Activated T-cell treated with anti-CD3 and anti-CD28 coated beads for 24 hours (primary cell): ENCODE measurements around the gene GNA12.
"Not testable (repeated sequence)": the region's sequence is repeated elsewhere in the genome, so short reads cannot be mapped to it uniquely, and the experiment has no call there.

Source experiments
- DNase-seq: peaks from one replicate; pipeline ENCODE4 v3.0.0-alpha.2; 2020; ENCODE audit warnings: low read depth

The GNA12 gene

DNA sequence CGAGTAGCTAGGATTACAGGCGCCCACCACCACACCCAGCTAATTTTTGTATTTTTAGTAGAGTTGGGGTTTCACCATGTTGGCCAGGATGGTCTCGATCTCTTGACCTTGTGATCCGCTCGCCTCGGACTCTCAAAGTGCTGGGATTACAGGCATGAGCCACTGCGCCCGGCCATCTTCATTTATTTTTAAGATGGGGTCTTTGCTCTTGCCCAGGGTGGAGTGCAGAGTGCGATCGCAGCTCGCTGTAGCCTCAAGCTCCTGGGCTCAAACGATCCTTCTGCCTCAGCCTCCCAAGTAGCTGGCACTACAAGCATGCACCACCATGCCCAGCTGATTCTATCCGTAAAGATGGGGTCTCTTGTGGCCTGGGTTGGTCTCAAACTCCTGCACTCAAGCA is 116.9 kb downstream of the GNA12 start:
- not testable (repeated sequence) for DNase-seq

DNA sequence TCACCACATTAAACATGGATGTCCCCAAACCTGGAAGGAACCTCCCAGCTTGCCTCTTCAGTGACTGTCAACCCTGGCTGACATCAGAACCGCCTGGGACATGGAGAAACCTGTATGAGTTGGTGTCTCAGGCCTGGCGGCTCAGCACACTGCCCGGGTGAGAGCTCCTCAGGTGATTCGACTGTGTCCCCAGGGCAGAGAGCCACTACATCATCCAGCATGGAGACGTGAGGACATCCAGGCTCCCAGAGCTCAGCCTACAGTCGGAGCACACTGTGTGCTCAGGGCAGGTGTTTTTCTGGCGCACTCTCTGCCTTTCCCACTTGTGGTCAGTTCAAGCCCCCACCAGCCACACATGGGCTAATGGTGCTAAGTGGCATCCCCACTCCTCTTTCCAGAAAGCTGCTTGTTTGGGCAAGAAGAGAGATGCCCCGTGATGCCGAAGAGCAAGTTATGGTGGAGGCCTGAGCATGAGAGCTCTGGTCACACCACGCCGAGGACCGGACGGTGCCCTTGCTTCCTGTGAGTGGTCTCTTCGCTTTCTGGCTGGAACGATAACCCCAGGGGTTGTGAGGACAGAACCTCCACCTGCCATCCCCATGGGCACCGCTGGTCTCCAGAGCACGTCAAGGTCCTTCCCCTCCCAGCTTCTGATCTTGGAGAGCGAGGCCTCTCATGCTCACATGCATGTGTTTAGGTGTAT is 117.6 kb downstream of the GNA12 start:
- no peak for DNase-seq

DNA sequence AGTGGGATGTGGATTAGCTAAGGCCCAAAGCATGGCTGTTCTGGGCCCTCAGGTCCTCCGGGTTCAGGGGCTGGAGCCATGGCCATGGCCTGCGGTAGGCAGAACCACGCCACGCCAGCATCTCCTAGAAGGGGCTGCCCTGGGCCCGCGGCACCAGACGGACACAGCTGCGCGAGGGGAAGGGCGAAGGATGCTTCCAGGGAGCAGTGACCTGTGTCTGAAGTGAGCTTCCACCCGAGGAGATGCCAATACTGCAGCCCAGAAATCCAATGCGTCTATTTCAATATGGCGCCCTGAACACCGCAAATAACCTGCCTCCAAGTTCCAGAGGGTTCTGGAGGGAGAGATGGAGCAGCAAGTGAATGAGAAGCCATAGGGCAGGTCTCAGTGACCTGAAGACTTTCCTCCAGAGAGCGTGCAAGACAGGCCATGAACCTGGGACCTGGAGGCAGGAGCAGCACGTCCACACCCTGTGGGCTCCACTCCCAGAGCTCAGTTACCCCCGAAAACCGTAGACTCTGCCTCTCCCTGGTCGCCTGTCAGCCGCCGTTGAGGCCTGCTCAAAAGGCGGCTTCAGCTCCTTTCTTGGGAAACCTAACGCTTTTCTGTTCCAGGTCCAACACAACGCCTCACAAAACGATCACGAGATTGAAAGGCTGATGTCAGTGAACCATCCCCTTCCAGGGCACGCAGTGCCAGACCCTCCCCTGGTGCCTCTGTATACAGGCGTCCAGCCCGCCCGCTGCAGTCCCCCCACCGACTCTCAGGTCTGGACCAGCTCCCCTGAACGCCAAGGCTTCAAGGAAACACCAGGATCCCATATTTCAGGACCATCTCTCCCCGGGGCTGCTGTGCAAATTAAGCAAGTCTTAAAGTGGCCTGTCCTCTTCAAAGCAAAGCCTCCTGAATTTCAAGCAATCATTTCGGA is 118.7 kb downstream of the GNA12 start:
- no peak for DNase-seq

DNA sequence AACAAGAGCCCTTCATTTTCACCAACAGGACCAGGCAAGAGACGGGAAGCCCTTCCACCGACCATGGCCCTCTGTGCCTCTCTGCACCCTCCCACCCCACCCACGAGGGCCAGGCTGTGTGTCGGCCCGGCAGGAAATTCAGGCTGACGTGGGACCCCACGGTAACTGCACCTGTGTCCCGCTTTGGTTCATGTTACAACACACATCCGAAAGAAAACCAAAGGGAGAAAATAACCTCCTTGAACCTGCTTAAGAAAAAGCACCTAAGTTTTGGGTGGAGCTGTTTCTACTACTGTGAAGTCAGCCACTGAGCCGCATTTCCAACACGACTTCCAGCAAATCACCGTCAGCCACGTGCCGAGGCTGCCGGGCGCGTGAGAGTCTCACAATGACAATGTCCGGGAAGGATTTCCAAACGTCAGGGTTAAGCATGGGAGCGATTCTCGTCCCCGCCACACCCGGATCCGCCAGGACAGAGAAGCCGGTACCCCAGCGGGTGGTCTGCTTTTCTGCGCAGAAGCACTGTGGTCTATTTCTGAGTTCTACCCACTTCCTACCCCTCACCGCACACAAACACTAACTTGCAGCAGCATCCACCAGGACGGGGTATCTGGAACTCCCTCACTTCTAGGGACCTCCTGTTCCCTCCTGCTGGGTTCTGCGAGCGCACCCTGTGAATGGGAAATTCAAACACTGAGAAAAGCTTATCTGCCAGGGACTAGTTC is 119.5 kb downstream of the GNA12 start:
- DNase-seq = no peak

DNA sequence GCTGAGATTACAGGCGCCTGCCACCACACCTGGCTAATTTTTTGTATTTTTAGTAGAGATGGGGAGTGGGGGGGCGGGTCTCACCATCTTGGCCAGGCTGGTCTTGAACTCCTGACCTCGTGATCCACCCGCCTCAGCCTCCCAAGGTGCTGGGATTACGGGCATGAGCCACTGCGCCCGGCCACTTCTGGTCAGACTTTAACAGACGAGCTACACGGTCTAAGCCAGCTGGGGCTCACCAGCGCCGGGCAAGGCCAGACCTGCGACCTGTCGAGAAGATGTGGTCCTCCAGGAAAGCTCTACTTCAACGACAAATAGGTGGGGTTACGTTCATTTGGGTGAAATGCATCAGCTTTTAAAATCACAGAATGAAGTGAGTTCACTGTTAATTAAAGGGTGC is 120.1 kb downstream of the GNA12 start:
- DNase-seq = not testable (repeated sequence)

DNA sequence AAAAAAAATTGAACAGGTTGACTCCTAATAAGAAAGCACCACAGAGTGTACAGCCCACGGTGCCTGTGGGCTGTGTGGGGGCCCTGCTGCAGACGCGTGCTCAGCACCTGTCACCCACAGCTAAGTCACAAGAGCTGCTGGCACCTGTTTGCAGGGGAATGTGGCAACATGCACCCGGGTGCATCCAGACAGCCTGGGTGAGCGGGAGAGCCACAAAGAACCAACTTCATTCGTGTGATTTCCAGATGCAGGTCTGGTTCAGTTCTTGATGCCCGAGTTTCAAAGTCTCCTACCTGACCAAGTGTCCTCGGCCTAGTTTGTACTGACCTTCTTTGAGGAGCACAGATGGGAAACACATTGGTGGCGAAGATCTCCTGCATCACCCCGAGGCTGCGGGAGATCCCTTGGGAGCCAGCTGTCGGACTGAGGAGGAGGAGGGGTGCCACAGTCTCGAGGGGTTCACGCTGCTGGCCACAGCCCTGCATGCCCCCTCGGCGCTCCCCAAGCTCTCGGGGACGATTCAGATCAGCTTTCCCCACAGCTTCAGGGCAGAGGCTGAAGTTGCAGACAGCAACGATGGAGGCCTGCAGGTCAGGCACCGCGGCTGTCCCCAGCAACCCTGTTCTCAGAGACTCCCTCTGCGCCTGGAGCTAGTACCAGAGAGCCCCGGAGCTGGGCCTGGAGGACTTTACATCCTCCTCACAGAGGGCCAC is 120.8 kb downstream of the GNA12 start:
- no peak for DNase-seq

DNA sequence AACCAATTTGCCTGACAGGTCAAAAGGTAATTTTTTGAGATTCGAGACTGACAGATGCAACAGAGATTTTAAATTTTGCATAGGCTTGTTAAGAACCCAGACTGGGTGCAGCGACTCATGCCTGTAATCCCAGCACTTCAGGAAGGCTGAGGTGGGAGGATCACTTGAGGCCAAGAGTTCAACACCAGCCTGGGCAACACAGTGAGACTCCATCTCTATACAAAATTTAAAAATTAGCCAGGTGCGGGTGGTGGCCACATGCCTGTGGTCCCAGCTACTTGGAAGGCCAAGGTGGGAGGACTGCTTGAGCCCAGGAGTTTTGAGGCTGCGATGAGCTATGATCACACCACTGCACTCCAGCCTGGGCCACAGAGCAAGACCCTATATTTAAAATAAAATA is 121.5 kb downstream of the GNA12 start:
- DNase-seq = no peak

DNA sequence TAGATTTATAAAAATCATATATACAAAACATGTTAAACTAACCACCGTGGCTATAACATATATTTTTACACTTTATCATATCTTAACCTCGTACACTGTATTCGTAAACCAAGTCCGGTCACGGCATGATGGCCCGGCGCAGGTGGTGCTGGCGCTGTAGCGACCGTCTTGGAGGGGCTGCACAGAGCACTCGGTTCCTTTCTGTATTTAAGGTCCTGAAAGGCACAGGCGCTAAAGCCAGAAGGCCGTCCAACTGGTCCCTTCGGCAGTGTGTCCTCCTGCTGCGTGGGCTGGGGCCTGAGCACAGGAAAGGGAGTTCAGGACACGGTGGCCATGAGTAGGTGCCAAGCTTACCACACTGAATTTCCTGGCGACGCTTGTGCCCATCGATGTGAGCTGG is 122.3 kb downstream of the GNA12 start:
- no peak for DNase-seq

DNA sequence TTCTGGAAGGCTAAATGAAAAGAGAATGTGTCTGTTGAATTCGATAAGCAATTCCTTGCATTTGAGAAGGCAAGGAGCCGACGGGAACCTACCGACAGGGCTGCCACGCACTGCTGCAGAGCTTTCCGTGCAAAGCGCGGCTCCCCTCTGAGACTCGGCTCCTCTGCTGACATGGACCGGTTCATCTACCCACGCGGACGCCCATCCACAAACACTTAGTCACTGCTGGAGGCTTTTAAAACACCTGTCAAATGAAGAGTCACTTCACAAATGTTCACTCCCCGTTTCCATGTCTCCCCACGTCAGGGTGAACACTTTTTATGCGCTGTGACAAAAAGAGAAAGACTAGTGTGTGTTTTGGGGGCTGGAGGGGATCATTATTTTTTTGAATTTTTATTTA is 124.1 kb downstream of the GNA12 start:
- no peak for DNase-seq

DNA sequence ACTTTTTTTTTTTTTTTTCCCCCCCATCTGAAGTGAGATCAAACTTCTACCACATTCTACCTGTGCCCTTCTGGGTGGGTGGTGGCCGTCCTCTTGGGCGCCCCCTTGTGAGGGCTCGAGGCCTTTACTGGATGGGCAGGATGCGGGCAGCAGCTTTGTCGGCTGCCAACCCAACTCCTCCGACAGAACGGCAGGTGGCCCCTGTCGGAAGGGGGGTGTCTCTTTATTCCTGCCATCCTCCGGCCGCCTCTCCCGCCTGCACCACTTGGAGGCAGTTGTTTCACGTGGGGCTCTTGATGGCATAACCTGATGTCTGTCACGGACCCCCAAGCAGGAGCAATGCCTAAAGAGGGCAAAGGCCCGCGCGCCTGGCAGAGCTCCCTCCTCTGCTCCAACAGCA is 125.1 kb downstream of the GNA12 start:
- peak; percentile 46 for DNase-seq

DNA sequence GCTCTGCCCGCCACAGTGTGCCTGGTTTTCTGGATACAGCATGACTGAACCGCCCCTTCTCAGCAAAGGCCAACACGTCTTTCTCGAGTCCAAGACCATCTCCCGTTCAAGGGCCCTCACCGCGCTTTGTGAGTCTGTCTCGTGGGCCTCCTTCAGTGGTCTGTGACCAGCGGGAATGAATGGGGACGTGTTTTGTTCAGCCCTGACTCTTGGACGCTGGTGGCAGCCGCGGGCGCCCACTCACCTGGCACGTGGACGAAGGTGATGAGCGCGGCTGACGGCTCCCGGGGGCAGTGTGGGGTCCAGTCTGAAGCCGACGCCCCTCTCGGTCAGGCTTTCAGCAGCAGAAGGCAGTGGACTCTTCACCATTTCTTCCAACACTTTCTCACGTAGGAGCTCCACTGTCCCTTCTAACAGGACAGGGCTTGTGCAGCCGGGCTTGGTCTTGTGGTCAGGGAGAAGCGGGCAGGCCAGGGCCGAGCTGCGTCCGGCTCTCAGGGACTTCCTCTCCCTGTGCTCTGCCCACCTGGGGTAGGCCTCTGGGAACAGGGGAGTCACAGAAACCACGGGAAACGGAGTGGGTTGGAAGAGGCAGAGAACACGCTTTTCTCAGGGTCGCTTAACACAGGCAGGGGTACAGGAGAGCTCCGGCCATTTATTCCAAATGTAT is 125.7 kb downstream of the GNA12 start:
- DNase-seq = no peak

DNA sequence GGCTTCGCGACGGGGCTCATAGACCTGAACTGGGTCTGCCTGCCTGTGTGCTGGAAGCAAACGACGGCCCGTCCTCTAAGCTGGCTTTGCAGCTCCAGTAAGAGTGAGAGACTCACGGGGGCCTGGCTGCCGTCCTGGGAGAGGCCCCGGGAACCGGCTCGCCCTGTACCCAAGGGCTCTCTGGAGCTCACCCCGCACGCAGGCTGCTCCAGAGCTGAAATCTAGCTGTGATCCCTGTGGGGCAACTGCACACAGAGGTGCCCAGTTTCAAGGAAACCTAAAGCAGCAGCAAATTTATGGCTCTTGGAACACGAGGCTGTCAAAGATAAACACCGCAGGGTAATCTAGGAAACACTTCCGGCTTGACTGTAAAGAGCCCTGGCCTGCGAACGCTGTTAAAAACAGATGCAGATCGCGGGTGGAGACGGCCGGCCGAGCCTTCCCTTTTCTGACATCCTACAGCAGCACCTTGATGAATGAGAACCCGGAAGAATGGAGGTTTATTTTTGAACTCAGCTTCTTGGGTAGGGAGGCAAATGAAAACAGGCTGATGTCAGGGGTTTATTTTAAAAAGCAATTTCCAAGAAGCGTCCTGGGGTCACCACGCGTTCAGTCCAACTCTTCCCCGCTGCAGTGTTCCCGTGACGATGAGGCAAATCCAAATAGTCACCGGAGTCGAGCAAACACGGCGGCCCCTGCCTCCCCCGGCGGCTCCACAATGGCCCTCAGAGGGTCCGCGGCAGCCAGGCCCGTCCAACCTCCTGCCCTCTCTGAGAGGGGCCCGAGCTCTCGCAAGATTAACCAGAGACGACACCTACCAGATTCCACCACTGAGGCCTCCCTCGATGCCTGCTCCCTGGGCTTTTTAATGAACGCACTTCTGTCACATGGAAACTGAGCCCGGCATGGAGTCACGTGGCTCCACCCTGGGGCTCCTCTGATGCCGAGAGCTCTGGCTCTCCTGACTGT is 126.5 kb downstream of the GNA12 start:
- no peak for DNase-seq

DNA sequence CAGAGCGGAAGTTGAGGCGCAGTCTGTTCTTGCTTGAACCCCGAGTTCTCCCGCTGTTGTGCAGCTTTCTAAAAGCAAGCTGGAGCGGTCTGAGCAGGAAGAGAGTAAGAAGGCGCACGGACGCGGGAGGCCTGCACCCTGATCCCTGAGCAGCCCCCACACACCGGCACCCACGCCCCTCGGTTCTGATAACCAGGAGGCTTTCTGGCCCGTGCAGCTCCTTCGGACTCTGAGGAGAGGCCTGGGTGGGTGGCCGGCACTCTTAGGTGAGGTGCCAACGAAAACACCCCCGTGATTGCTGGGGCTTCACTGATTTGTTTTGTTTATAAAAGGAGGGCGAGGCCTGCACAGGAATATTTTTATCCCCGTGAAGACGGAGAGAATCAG is 127.2 kb downstream of the GNA12 start:
- no peak for DNase-seq

DNA sequence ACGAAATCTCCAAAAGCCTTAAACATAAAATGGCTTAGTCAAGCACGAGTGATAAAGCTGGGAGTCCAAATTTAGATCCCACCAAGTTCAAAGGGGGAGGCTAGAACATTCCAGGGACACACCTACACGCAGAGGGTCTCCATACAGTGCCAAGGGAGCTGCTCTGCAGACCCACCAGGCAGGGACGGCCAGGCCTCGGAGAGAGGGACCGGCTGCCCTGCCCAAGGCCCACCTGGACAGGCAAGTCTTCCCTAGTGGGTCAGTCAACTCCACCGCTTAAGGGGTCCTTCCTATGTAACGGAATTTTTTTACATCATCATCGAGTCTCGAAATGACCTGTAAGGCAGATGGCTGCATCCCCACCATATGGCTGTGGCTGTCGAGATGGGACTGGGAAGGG is 127.6 kb downstream of the GNA12 start:
- DNase-seq = no peak

DNA sequence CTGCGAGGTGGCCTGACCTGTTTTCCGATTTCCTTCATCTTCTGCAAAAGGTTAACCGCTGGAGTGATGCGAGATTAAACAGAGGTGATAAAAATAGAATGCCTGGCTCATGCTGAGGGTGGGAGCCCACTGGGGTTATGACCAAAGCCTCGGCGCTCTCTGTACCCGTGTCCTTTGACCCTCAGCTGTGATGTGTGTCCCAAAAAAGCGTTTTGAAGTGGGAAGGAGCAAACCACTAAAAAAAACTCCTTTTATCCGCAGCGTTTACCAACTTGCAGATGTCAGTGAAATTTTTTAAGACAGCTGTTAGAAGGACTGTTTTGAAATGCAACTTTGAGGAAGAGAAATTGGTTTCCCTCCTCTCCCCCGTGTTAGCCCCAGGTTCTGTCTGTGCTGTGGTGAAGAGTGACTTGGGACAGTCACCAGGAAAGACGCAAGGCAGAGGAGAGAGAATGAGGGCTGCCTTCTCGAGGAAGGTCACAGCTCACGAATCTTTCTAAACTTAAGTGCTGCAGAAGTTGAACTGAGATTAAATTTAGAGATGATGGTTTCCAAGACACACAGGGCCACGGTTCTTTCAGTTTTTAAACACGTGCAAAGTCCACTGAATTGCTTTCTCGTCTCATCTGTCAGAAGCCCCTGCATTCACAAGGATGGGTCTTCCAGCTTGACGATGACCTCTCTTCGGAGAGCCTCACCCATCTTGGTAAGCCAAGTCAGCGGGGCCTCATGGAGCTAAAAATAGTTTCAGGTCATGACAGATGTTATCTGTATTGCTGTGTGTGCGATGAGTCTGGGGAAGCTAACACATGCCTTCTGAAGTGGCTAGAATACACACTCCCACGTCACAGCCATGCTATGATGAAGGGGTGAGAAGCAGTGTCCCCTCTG is 128.5 kb downstream of the GNA12 start:
- peak; percentile 44 for DNase-seq

DNA sequence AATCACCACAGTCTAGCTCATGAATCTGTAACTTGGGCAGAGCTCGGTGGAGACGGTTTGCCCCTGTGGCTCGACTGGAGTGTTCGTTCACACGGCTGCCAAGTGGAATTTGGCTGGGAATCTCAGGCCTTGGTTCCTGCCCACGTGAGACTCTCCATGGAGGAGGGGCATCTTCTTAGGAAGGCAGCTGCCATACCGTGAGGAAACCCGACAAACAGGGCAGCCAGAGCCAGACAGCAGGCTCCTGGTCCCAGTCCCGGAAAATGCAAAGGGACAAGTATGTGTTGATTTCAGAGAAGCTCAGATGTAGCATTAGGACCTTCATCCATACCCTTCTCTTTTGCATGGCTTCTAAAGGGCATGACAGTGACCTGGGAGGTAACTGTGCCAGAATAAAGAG is 129.5 kb downstream of the GNA12 start:
- no peak for DNase-seq

DNA sequence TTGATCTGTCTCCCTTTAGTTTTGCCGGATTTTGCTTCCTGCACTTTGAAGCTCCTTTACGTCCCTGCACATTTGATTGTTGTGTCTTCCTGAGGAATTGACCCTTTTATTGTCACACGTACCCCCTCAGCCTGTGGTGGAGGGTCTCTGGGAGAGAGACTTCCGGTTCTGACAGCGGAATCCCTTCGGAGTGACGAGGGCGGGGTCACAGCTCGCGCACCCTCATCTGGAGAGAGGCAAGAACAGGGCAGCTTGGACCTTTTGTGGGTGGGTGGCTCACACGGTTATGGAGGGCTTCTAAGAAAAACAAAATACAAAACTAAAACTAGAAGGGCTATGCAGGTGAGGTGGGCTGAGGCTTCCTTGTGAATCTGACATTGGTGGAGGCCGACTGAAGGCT is 130.1 kb downstream of the GNA12 start:
- no peak for DNase-seq

DNA sequence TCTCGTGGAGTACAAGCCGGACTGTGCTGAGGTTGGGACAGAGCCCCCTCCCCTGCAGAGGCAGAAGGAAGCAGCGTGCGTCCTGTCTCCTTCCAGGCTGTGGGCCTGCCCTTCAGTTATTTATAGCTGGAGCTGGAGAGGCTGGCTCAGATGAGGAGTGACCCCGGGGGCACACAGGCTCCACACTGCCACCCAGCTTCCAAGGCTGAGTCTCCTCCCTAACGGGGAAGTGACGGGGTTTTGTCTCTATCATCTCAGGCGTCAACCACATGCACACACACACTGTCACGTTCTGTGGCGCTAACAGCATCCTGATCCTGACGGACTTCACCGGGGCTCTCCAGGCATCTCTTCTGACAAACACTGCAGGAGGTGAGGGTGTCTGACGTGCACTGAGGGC is 130.7 kb downstream of the GNA12 start:
- DNase-seq = no peak

DNA sequence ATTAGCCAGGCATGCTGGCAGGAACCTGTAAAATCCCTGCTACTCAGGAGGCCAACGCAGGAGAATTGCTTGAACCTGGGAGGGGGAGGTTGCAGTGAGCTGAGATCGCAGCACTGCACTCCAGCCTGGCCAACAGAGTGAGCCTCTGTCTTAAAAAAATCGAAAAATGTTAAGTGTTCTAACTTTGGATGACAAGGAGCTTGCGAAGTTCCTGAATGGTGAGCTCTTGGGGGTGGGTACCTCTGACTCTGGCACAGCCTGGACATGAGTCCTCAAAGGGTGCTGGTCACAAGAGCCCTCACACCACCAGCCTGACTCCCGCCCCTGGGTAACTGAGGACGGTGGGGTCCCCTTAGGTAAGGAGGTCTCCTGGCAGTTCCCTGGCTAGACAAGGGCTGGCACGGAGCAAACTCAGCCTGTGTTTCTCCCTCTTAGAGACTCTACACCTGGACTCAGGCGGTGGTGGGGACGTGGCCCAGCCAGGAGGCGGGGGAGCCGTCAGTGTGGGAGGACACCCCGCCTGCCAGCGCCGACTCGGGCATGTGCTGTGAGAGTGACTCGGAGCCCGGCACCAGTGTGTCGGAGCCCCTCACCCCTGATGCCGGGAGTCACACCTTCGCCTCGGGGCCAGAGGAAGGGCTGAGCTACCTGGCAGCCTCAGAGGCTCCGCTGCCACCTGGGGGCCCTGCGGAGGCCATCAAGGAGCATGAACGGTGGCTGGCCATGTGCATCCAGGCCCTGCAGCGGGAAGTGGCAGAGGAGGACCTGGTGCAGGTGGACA is 132.0 kb downstream of the GNA12 start:
- DNase-seq = no peak
